Ovary (tissue), 9 donors: ENCODE data around the gene COL27A1. TPM values are rescaled to one million over a fixed set of nuclear protein-coding genes. Genes with fewer than 3 reads are reported as not detected.

ENCODE experiments used
- DNase-seq, 5 donors: peaks; one replicate each; pipeline ENCODE4 v3.0.0-alpha.2; 2019 to 2020
- H3K27ac ChIP-seq, 2 donors: fragments of 200-600 bp; one replicate each; pipeline versions ENCODE4 v1.5.1 to v1.8.0; 2019 to 2022
- H3K27me3 ChIP-seq: fragments of 200-600 bp; one replicate; pipeline ENCODE4 v1.8.0; 2022
- H3K36me3 ChIP-seq: fragments of 200-600 bp; sonication (generic); one replicate; pipeline ENCODE4 v1.5.1; 2019
- H3K4me1 ChIP-seq: one replicate; pipeline ENCODE4 v1.8.1; 2013; ENCODE audit warnings: mild to moderate bottlenecking, moderate library complexity; ENCODE audit not compliant: insufficient read depth
- H3K4me3 ChIP-seq: fragments of 200-600 bp; sonication (generic); one replicate; pipeline ENCODE4 v1.5.1; 2017
- H3K9me3 ChIP-seq, 2 donors: fragments of 200-600 bp in 1 of 2; sonication (generic) in 1 of 2; one replicate each; pipeline versions ENCODE4 v1.5.1 to v1.8.1; 2013 to 2019; ENCODE audit warnings: mild to moderate bottlenecking in 1 of 2, moderate library complexity in 1 of 2
- EP300 ChIP-seq: sonication (generic); formaldehyde crosslinking; IDR thresholded peaks from one replicate; pipeline ENCODE4 v1.6.1; 2017; ENCODE audit warnings: antibody characterized with exemption
- POLR2A ChIP-seq: fragments of 450-650 bp; IDR thresholded peaks from one replicate; pipeline ENCODE4 v1.6.1; 2017; ENCODE audit warnings: antibody characterized with exemption, mild to moderate bottlenecking, moderate library complexity
- WGBS, 3 donors: extraction: QIAGEN DNeasy Blood & Tissue Kit in 1 of 3; methylation state at CpG; one replicate each; pipeline versions ENCODE4 v1.1.5 to v1.1.7; 2013 to 2017; 5-methylcytosine and 5-hydroxymethylcytosine counted together
- intact Hi-C, 4 donors: fragments of 100-400 bp; cut with DNase I; formaldehyde crosslinking; loops; one replicate each; pipeline versions ENCODE4 v1.11.0 to v1.15.1; 2022 to 2023
- polyA plus RNA-seq, 2 donors: library from polyadenylated mRNA; stranded (reverse); fragments of 200-250 nt in 1 of 2; fragments of 350-450 nt in 1 of 2; fragmentation: Illumina TruSeq in 1 of 2; extraction: RNeasy Lipid Tissue Mini Kit (QIAGEN cat#74804) in 1 of 2; gene quantifications; one replicate each; pipeline ENCODE4 v1.2.3, GENCODE V29; 2013 to 2014
- total RNA-seq, 7 donors: library from RNA; depleted of rRNA in 2 of 7; stranded (reverse); fragments of >200 nt in 2 of 7; fragmentation: NEBNext Ultra II Directional in 3 of 7; extraction: Animal tissue kit (Norgen Biotek cat#: 25700) in 3 of 7; gene quantifications; one replicate each; pipeline versions ENCODE4 v1.1.0 to v1.2.4, GENCODE V29; 2016 to 2023
- TF ChIP-seq, protein P1 (sequence below), 3 donors: fragments of 450-650 bp in 2 of 3; fragments of 200-600 bp in 1 of 3; IDR thresholded peaks; one replicate each; pipeline versions ENCODE4 v1.5.1 to v1.8.0; 2016 to 2022; ENCODE audit warnings: antibody characterized with exemption in 3 of 3, mild to moderate bottlenecking in 1 of 3
- donor health status: DM: no; HTN: no; CAD: no; lungs with moderate emphysema.
- donor health status: DM: no; HTN: no; CAD: no.
- donor health status: Bipolar disorder and iron deficiency.
- donor health status: DM: yes; HTN: yes; CAD: no.
- donor health status: DM: no; HTN: no; CAD: no.
- donor health status: DM: yes; HTN: yes; CAD: no.

The COL27A1 gene
- total and polyA plus RNA-seq, 9 donors: 5.2 to 91.2 (median 16.8) TPM

DNA sequence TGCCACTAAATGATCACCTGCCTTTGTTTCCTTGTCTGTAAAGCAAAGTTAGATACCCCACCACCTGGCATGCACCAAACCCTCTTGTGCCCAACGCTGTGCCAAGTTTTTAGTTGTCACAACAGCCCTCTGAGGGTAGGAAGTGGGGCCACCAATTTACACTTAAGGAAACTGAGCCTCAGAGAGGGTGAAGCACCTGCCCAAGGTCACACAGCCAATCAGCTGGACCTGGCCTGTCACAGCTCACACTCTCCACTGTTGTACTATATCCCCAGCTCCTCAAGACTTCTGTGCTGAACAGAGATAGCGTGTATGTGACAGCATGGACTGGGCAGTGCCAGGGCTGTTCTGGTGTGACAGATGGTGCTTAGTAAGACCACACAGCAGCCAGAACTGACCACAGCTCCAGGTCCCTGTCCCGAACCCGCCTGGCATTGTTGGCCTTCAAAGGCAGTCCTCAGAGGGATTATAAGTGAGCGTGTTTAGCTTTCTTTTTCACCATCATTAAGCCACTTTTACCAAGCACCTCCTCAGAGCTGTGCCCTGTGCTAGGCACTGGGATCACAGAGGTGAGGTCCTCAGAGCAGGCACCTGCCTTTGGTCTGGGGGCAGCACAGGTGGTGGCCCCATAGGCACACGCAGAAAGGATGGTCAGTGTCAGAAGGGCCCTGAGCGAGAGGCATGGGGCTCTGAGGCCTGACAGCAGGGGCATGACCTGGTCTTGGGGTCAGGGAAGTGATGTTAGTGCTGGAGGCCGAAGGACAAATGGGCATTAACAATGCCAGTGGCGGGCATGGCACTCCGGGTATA is 71.1 kb downstream of the COL27A1 start:
- intact Hi-C loops: no loop called here
- Histone ChIP-seq H3K36me3 (no peaks in the 10 kb centered on the region), H3K27ac (no peak overlapping the region), H3K4me1 (no peaks in the 10 kb centered on the region), H3K9me3 (no peaks in the 10 kb centered on the region), H3K4me3 (no peak overlapping the region), H3K27me3 (no peaks in the 10 kb centered on the region)
- WGBS, 3 donors: 94 to 95% (median 94%) methylated on average over 10 of the region's 10 CpGs
- no peak for DNase-seq
- TF ChIP-seq POLR2A (no peak), EP300 (no peak)
- TF ChIP-seq, protein P1, sequence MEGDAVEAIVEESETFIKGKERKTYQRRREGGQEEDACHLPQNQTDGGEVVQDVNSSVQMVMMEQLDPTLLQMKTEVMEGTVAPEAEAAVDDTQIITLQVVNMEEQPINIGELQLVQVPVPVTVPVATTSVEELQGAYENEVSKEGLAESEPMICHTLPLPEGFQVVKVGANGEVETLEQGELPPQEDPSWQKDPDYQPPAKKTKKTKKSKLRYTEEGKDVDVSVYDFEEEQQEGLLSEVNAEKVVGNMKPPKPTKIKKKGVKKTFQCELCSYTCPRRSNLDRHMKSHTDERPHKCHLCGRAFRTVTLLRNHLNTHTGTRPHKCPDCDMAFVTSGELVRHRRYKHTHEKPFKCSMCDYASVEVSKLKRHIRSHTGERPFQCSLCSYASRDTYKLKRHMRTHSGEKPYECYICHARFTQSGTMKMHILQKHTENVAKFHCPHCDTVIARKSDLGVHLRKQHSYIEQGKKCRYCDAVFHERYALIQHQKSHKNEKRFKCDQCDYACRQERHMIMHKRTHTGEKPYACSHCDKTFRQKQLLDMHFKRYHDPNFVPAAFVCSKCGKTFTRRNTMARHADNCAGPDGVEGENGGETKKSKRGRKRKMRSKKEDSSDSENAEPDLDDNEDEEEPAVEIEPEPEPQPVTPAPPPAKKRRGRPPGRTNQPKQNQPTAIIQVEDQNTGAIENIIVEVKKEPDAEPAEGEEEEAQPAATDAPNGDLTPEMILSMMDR (IDR thresholded peaks at IDR 0.05): no peak

DNA sequence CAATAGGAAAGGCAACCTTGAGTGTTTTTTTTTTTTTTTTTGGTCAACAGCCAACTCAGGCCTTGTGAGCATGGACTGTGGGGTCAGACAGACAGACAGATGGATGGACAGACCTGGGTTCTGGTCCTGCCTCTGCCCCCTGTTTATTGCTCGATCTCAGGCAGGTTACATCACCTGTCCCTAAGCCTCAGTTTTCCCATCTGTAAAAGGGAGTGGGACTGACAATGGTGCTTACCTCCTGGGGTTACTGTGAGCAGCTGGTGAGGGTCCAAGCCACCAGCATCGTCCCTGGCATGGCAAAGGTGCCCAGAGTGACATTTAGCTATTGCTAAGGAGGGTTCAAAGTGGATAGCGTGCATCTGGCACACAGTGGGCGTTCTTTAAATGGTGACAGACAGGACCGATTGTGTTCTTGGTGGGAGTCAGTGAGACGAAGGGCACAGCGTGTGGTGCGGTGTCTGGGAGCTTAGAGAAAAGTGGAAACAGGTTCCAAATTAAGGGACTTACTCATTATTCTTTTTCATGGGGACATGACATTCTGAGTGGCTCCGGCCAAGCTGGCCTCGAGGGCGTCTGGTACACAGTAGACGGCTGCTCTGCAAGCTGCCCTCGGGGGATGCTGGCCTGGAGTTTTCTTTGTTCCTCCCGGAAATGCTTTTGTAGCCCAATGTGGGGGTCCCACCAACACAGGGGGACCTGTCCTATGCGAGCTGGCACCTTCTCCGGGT is 72.1 kb downstream of the COL27A1 start:
- DNase-seq: no peak
- H3K27me3 ChIP-seq: no peaks in the 10 kb centered on the region
- TF ChIP-seq EP300 (no peak), POLR2A (no peak)
- TF ChIP-seq, protein P1 (IDR thresholded peaks at IDR 0.05): no peak
- intact Hi-C loops: no loop called here
- H3K9me3 ChIP-seq: no peaks in the 10 kb centered on the region
- H3K4me3 ChIP-seq: no peak overlapping the region
- WGBS, 3 donors: 85 to 91% (median 86%) methylated on average over 16 of the region's 16 CpGs
- no peaks in the 10 kb centered on the region for H3K4me1 ChIP-seq
- no peaks in the 10 kb centered on the region for H3K36me3 ChIP-seq
- no peak overlapping the region for H3K27ac ChIP-seq

DNA sequence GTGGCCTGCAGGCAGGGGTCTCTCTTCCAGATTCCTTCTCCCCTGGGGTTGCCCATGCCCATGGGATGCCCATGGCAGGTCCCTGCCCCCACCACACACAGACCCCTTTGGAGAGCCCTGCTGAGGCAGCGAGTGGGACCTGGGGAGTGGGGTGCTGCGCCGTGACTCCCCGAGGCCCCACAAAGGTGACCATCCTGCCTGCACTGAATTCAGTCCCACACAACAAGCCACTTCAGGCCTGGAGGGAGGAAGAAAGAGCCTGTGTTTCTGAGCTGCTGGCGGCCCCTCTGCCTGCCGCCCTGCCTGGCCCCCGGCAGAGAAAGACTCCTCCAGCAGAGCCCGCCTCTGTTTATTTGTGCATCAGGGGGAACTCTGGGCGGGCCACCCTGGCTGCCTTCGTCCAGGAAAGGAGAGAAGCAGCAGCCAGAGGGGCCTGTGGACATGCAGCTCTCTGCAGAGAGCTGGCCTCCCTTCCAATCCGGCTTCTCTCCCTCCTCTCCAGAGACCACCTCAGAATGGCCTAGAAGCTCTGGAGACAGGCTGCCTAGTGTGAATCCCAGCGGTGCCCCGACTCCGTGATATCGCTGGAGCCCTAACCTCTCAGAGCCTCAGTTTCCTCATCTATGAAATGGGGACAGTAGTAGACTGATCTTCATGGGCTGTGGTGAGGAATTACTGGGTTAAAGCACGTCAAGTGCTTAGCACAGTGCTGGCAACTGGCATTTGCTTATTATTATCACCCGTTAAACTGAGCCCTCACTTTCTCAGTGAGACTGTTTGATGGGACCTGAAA is 72.9 kb downstream of the COL27A1 start:
- no peak for DNase-seq
- intact Hi-C loops: no loop called here
- WGBS, 3 donors: 62 to 76% (median 70%) methylated on average over 17 of the region's 17 CpGs
- Histone ChIP-seq H3K27me3 (no peaks in the 10 kb centered on the region), H3K9me3 (no peaks in the 10 kb centered on the region), H3K4me3 (no peak overlapping the region), H3K36me3 (no peaks in the 10 kb centered on the region), H3K4me1 (no peaks in the 10 kb centered on the region), H3K27ac (no peak overlapping the region)
- TF ChIP-seq POLR2A: no peak
- TF ChIP-seq, protein P1 (IDR thresholded peaks at IDR 0.05): no peak
- no peak for TF ChIP-seq EP300

DNA sequence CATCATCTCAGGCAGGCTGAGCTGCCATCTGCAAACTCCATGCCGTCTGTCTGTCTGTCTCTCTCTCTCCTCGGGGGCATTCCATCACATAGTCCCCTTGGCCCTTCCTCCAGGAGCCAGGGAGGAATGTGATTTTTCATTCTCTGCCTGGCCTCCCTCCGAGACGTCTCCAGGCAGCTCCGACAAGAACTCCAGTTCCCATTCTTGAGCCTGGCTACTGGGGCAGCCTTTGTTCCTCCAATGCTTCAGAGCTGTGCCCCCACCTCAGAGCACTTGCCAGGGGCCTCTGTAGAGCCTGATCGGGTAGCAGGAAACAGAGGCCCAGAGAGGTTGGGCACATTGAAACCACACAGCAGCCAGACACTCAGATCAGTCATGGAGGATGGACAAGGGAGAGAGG is 74.0 kb downstream of the COL27A1 start:
- WGBS, 3 donors: 41 to 54% (median 51%) methylated on average over 6 of the region's 6 CpGs
- no peak for DNase-seq
- H3K27ac ChIP-seq: no peak overlapping the region
- no peaks in the 10 kb centered on the region for H3K9me3 ChIP-seq
- intact Hi-C loops: no loop called here
- H3K27me3 ChIP-seq: no peaks in the 10 kb centered on the region
- no peak overlapping the region for H3K4me3 ChIP-seq
- H3K36me3 ChIP-seq: no peaks in the 10 kb centered on the region
- TF ChIP-seq, protein P1 (IDR thresholded peaks at IDR 0.05): no peak
- TF ChIP-seq EP300 (no peak), POLR2A (no peak)
- peaks cover under 1% of the 10 kb centered on the region for H3K4me1 ChIP-seq
